ENCODE results near the gene INPP4B.
"Not testable (repeated sequence)": the region's sequence is repeated elsewhere in the genome, so short reads cannot be mapped to it uniquely, and the experiment has no call there.

INPP4B gene

DNA sequence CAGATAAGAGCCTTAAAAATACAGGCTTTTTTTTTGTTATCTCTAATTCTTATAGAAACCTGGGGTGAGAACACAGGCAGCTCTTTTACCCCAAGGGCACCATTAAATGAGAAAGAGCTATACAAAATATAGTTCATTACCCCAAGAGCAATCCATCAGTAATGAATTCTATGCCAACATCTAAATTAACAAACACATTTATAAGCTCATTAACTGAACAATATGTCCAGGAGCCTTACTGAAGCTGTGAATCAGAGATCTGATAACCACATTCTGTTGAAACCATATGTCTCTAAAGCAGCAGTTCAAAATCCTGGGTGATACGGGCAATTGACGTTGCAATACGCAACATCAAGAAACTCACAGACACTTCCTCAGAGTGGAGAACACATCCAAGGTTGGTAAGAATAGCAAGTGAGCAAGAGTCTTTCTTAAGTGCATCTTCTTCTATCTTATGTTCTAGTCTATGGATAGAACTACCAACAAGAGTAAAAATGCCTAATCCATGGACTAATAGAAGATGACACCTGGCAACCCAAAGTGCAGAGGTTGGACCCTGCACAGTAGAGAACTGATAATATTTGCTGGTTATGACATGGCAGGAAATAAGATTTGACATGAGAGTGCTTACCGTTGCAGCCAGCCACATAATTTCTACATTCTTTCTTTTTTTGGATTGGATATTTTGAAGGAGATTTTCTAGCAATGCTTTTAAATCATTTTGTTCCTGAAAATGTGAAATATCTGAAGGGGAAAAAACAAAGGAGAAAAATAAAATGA, 760.4 kb downstream of the INPP4B start:
- Histone ChIP-seq H3K4me1 (ENCODE audit: insufficient read depth, low read length) (peaks cover 8% of the 10 kb centered on the region), H3K4me3 (ENCODE audit: low read depth in 1 of 2, low read length in 2 of 2) (no peak overlapping the region), H3K9me3 (ENCODE audit: low read length) (no peaks in the 10 kb centered on the region), H3K27ac (ENCODE audit: low read depth, low read length) (no peak overlapping the region), H3K27me3 (ENCODE audit: control insufficient read depth in 1 of 2, insufficient read depth in 2 of 2, low read length in 2 of 2) (no peaks in the 10 kb centered on the region), H3K36me3 (ENCODE audit: insufficient read depth, low read length) (peaks cover 3% of the 10 kb centered on the region), H3K9ac (ENCODE audit: low read length) (no peak overlapping the region)

DNA sequence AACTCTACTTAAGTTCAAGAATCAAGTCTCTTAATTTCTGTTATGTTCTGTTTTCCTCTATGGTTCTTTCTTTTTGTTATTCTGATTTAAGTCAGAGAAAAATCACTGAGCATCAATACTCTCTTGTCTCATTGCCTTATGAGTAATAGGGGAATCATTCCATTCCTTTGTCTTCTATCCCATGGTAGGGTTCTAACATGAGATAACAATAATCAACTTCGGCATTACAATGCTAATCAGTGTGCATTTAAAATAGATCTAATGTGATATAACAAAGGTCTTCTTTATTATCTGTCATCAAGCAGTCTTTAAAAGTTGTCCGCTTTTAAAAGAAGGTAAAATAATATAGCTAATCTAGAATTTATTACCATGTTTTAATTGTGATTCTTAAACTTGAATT, 762.8 kb downstream of the INPP4B start:
- no peak overlapping the region for H3K9ac ChIP-seq (ENCODE audit: low read length)
- H3K27ac ChIP-seq (ENCODE audit: low read depth, low read length), result no peak overlapping the region
- no peaks in the 10 kb centered on the region for H3K27me3 ChIP-seq (ENCODE audit: control insufficient read depth in 1 of 2, insufficient read depth in 2 of 2, low read length in 2 of 2)
- H3K4me3 ChIP-seq (ENCODE audit: low read depth in 1 of 2, low read length in 2 of 2), result no peak overlapping the region
- peaks cover 3% of the 10 kb centered on the region for H3K36me3 ChIP-seq (ENCODE audit: insufficient read depth, low read length)
- H3K4me1 ChIP-seq (ENCODE audit: insufficient read depth, low read length), result peaks cover 2% of the 10 kb centered on the region
- H3K9me3 ChIP-seq (ENCODE audit: low read length), result no peaks in the 10 kb centered on the region

DNA sequence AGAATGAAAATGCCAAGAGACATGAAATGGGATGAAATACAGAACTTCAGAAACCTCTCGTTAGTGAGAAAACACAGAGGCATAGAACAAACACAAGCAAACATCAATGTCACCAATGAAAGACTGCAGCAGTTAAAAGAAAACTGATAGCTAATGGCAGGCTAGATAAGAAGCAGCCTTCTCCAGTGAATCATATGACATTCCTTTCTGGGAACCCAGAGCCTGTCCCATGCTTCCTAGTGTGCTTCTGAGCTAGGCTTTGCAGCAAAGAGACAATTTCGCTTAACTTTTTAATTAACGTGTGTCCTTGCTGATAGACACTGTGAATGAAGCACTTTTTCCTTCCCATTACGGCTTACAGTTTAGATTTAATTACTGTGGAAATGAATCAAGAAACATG, 765.1 kb downstream of the INPP4B start:
- no peak overlapping the region for H3K9ac ChIP-seq (ENCODE audit: low read length)

DNA sequence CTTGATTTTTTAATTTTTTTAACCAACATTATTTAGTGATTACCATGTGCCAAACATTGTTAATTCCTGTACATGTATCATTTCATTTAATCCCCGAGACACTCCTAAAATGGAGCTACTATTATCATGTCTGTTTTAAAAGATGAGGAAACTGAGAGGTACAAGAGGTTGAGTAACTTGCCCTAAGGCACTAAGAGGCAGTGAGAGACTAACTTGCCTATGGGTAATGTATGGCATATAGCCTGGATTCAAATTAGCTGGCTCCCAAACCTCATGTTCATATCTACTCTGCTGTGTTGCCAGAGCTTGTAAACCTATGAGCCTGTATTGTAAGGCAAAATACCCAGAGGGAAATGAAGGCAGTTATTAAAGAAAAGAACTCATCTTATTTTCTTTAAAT, 766.1 kb downstream of the INPP4B start:
- Histone ChIP-seq H3K9ac (ENCODE audit: low read length) (no peak overlapping the region), H3K9me3 (ENCODE audit: low read length) (no peaks in the 10 kb centered on the region), H3K27ac (ENCODE audit: low read depth, low read length) (no peak overlapping the region), H3K36me3 (ENCODE audit: insufficient read depth, low read length) (no peaks in the 10 kb centered on the region), H3K27me3 (ENCODE audit: control insufficient read depth in 1 of 2, insufficient read depth in 2 of 2, low read length in 2 of 2) (no peaks in the 10 kb centered on the region), H3K4me1 (ENCODE audit: insufficient read depth, low read length) (no peaks in the 10 kb centered on the region), H3K4me3 (ENCODE audit: low read depth in 1 of 2, low read length in 2 of 2) (no peak overlapping the region)

More for the DNA sequence above, 765.1 kb downstream of the INPP4B start:
- Histone ChIP-seq H3K4me3 (ENCODE audit: low read depth in 1 of 2, low read length in 2 of 2) (no peak overlapping the region), H3K27ac (ENCODE audit: low read depth, low read length) (no peak overlapping the region), H3K27me3 (ENCODE audit: control insufficient read depth in 1 of 2, insufficient read depth in 2 of 2, low read length in 2 of 2) (no peaks in the 10 kb centered on the region), H3K36me3 (ENCODE audit: insufficient read depth, low read length) (peaks cover 3% of the 10 kb centered on the region), H3K9me3 (ENCODE audit: low read length) (no peaks in the 10 kb centered on the region), H3K4me1 (ENCODE audit: insufficient read depth, low read length) (no peaks in the 10 kb centered on the region)

DNA sequence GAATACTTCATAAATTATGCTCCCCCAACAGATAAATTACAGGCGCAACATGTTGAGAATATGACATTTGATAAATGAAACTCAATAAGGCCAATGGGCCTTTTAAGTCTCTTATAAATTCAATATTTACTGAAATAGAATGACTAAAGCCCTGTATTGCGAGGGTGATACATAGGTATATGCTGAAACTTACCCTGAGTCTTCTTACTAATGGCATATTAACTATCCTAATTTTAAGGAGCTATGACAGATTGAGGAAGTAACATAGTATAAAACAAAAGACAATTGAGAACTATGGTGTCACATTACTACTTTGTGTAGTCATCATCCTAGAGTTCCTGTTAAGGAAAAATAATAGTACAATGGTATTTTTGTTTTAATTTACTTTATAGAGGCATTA, 769.1 kb downstream of the INPP4B start:
- H3K9ac ChIP-seq (ENCODE audit: low read length), result no peak overlapping the region
- H3K27ac ChIP-seq (ENCODE audit: low read depth, low read length), result no peak overlapping the region
- no peaks in the 10 kb centered on the region for H3K36me3 ChIP-seq (ENCODE audit: insufficient read depth, low read length)
- H3K4me1 ChIP-seq (ENCODE audit: insufficient read depth, low read length), result no peaks in the 10 kb centered on the region
- no peaks in the 10 kb centered on the region for H3K9me3 ChIP-seq (ENCODE audit: low read length)
- no peaks in the 10 kb centered on the region for H3K27me3 ChIP-seq (ENCODE audit: control insufficient read depth in 1 of 2, insufficient read depth in 2 of 2, low read length in 2 of 2)
- H3K4me3 ChIP-seq (ENCODE audit: low read depth in 1 of 2, low read length in 2 of 2), result no peak overlapping the region

DNA sequence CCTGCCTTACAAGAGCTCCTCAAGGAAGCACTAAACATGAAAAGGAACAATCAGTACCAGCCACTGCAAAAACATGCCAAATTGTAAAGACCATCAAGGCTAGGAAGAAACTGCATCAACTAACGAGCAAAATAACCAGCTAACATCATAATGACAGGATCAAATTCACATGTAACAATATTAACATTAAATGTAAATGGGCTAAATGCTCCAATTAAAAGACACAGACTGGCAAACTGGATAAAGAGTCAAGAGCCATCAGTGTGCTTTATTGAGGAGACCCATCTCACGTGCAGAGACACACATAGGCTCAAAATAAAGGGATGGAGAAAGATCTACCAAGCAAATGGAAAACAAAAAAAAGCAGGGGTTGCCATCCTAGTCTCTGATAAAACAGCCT, 777.8 kb downstream of the INPP4B start:
- H3K27me3 ChIP-seq (ENCODE audit: control insufficient read depth in 1 of 2, insufficient read depth in 2 of 2, low read length in 2 of 2); H3K36me3 ChIP-seq (ENCODE audit: insufficient read depth, low read length); H3K4me3 ChIP-seq (ENCODE audit: low read depth in 1 of 2, low read length in 2 of 2); H3K9ac ChIP-seq (ENCODE audit: low read length); H3K27ac ChIP-seq (ENCODE audit: low read depth, low read length); H3K9me3 ChIP-seq (ENCODE audit: low read length); H3K4me1 ChIP-seq (ENCODE audit: insufficient read depth, low read length): not testable (repeated sequence)

DNA sequence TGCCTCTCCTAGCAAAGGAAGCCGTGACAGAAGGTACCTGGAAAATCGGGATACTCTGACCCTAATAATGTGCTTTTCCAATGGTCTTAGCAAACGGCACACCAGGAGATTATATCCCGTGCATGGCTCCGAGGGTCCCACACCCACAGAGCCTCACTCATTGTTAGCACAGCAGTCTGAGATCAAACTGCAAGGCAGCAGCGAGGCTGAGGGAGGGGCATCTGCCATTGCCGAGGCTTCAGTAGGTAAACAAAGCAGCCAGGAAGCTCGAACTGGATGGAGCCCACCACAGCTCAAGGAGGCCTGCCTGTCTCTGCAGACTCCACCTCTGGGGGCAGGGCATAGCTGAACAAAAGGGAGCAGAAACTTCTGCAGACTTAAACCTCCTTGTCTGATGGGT, 779.5 kb downstream of the INPP4B start:
- not testable (repeated sequence) for H3K4me1 ChIP-seq (ENCODE audit: insufficient read depth, low read length); H3K27me3 ChIP-seq (ENCODE audit: control insufficient read depth in 1 of 2, insufficient read depth in 2 of 2, low read length in 2 of 2); H3K9me3 ChIP-seq (ENCODE audit: low read length); H3K36me3 ChIP-seq (ENCODE audit: insufficient read depth, low read length); H3K4me3 ChIP-seq (ENCODE audit: low read depth in 1 of 2, low read length in 2 of 2); H3K9ac ChIP-seq (ENCODE audit: low read length); H3K27ac ChIP-seq (ENCODE audit: low read depth, low read length)

DNA sequence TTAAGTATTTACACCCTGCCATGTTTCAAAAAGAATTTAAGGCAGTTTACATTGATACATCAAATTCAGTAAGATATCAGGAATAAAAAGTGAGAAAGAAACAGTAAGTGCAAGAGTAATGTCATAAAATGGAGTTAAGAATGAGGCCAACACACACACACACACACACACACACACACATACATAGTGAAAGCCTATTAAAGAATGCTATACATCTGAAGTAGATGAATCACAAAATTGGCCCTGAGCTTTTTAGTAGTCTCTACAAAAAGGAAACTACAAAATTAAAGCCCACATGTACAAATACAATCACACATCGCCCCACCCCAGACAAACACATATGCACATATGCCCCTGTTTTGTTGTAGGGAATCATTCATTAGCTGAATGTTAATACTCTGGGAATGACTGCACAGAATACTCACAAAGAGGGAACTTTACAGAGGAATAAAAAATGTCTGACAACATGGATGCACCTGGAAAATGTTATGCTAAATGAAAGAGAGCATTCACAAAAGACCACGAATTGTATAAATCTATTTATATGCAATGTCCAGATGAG, 780.9 kb downstream of the INPP4B start:
- H3K4me3 ChIP-seq (ENCODE audit: low read depth in 1 of 2, low read length in 2 of 2), result no peak overlapping the region
- no peaks in the 10 kb centered on the region for H3K27me3 ChIP-seq (ENCODE audit: control insufficient read depth in 1 of 2, insufficient read depth in 2 of 2, low read length in 2 of 2)
- no peaks in the 10 kb centered on the region for H3K4me1 ChIP-seq (ENCODE audit: insufficient read depth, low read length)
- no peaks in the 10 kb centered on the region for H3K36me3 ChIP-seq (ENCODE audit: insufficient read depth, low read length)
- H3K9ac ChIP-seq (ENCODE audit: low read length), result no peak overlapping the region
- H3K9me3 ChIP-seq (ENCODE audit: low read length), result no peaks in the 10 kb centered on the region
- H3K27ac ChIP-seq (ENCODE audit: low read depth, low read length), result no peak overlapping the region

DNA sequence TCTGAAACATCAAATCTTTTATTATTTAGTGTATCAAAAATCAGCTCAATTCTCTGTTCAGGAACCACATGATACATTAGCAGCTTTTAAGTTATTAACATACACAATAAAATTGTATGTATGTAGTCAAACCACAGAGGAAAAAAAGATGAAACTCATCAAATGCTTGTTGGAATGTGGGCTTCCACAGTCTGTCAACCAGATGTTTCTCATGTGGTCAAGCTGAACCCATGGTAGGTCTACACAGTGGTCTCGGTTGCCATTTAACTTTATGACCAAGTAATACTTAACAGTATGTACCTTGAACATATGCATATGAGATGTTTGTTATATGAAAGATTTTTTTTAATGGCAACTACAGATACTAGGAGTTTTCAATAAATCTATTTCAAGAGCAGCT, 781.9 kb downstream of the INPP4B start:
- H3K4me1 ChIP-seq (ENCODE audit: insufficient read depth, low read length), result no peaks in the 10 kb centered on the region
- H3K9ac ChIP-seq (ENCODE audit: low read length), result no peak overlapping the region
- H3K27me3 ChIP-seq (ENCODE audit: control insufficient read depth in 1 of 2, insufficient read depth in 2 of 2, low read length in 2 of 2), result no peaks in the 10 kb centered on the region
- no peaks in the 10 kb centered on the region for H3K36me3 ChIP-seq (ENCODE audit: insufficient read depth, low read length)
- no peaks in the 10 kb centered on the region for H3K9me3 ChIP-seq (ENCODE audit: low read length)
- no peak overlapping the region for H3K4me3 ChIP-seq (ENCODE audit: low read depth in 1 of 2, low read length in 2 of 2)
- no peak overlapping the region for H3K27ac ChIP-seq (ENCODE audit: low read depth, low read length)

DNA sequence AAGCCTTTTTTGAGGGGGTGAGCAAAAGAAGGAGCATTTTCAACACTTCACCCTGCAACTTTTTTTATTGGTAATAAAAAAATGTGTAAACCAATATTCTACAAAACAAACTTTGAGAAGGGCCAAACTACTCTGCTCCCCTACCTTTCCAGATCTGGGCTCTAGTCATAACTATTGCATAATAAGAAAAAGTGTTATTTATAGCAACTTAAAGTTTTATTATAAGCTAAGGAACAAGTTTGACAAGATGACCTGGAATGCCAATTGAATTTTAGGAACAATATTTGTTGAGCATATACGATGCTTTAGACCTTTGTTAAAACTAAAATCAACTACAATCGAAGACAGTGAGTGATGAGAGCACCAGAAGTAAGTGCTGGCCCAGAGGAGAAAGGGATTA, 800.1 kb downstream of the INPP4B start:
- Histone ChIP-seq H3K9me3 (ENCODE audit: low read length) (no peaks in the 10 kb centered on the region), H3K9ac (ENCODE audit: low read length) (no peak overlapping the region)

DNA sequence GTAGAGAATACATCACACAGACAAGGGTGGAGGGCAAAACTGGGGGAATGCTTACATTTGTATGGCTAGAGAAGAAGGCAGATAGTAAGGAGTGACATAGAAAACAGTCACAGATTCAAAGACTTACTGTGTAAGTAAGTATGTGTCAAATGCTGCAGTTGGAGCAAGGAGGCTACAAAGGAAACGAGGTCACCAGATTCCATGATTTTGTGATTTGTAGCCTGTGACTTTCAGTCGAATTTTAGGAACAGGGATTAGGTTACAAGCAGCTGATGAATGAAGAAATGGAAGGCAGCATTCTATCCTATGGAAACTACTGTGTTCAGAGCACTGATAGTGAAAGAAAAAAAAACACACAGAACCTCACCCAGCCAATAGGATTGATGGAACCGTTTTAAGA, 801.8 kb downstream of the INPP4B start:
- H3K27me3 ChIP-seq (ENCODE audit: control insufficient read depth in 1 of 2, insufficient read depth in 2 of 2, low read length in 2 of 2), result no peaks in the 10 kb centered on the region
- no peak overlapping the region for H3K27ac ChIP-seq (ENCODE audit: low read depth, low read length)
- no peak overlapping the region for H3K4me3 ChIP-seq (ENCODE audit: low read depth in 1 of 2, low read length in 2 of 2)
- H3K36me3 ChIP-seq (ENCODE audit: insufficient read depth, low read length), result no peaks in the 10 kb centered on the region
- H3K9me3 ChIP-seq (ENCODE audit: low read length), result no peaks in the 10 kb centered on the region
- H3K4me1 ChIP-seq (ENCODE audit: insufficient read depth, low read length), result no peaks in the 10 kb centered on the region
- no peak overlapping the region for H3K9ac ChIP-seq (ENCODE audit: low read length)

More for the DNA sequence above, 800.1 kb downstream of the INPP4B start:
- Histone ChIP-seq H3K4me1 (ENCODE audit: insufficient read depth, low read length) (no peaks in the 10 kb centered on the region), H3K4me3 (ENCODE audit: low read depth in 1 of 2, low read length in 2 of 2) (no peak overlapping the region), H3K36me3 (ENCODE audit: insufficient read depth, low read length) (no peaks in the 10 kb centered on the region), H3K27ac (ENCODE audit: low read depth, low read length) (no peak overlapping the region), H3K27me3 (ENCODE audit: control insufficient read depth in 1 of 2, insufficient read depth in 2 of 2, low read length in 2 of 2) (no peaks in the 10 kb centered on the region)

DNA sequence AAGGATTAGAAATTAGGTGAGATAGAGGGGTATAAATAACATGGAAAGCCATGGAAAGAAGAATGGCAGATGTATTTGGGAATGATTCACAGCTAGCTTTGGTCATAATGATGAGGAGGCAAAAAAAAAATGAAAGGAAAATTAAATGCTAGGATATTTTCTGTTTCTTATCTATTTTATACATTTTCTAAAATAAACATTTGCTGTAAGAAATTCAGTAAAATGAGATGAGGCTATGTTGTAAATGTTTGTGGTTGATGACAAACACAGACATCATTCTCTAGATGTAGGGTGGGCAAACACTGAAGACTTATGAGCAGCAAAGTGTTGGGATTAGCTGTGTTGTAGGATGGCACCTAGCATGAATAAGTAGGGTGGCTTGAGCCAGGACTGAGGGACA, 802.6 kb downstream of the INPP4B start:
- Histone ChIP-seq H3K36me3 (ENCODE audit: insufficient read depth, low read length) (no peaks in the 10 kb centered on the region), H3K4me3 (ENCODE audit: low read depth in 1 of 2, low read length in 2 of 2) (no peak overlapping the region), H3K9ac (ENCODE audit: low read length) (no peak overlapping the region), H3K27me3 (ENCODE audit: control insufficient read depth in 1 of 2, insufficient read depth in 2 of 2, low read length in 2 of 2) (no peaks in the 10 kb centered on the region), H3K4me1 (ENCODE audit: insufficient read depth, low read length) (no peaks in the 10 kb centered on the region), H3K27ac (ENCODE audit: low read depth, low read length) (no peak overlapping the region), H3K9me3 (ENCODE audit: low read length) (no peaks in the 10 kb centered on the region)
